HepG2 (cell line): Measurements from ENCODE around the gene ZNRF3. TPM values are rescaled to one million over a fixed set of nuclear protein-coding genes. Genes with fewer than 3 reads are reported as not detected.

Source experiments
- AKNA ChIP-seq: sonication (generic); formaldehyde crosslinking; IDR thresholded peaks from 2 replicates; pipeline ENCODE4 v1.4.0; 2020; ENCODE audit warnings: missing genetic modification reagents, borderline replicate concordance
- CENPT ChIP-seq: sonication (generic); formaldehyde crosslinking; IDR thresholded peaks from 2 replicates; pipeline ENCODE4 v1.8.0; 2022; ENCODE audit warnings: low read depth, mild to moderate bottlenecking, moderate library complexity, missing genetic modification reagents
- HNF4A ChIP-seq: sonication (generic); formaldehyde crosslinking; IDR thresholded peaks from 2 replicates; pipeline ENCODE4 v1.4.0; 2020; ENCODE audit warnings: missing genetic modification reagents
- KLF16 ChIP-seq, 2 experiments: sonication (generic) in 1 of 2; formaldehyde crosslinking in 1 of 2; IDR thresholded peaks; 2 replicates each; pipeline versions ENCODE4 v1.6.1 to v1.8.0; 2016 to 2023; ENCODE audit warnings: missing genetic modification reagents in 2 of 2, missing compliant biosample characterization in 1 of 2
- KMT2A ChIP-seq: sonication (generic); formaldehyde crosslinking; IDR thresholded peaks from 2 replicates; pipeline ENCODE4 v1.4.0; 2020; ENCODE audit warnings: missing genetic modification reagents
- MNT ChIP-seq: fragments of 450-650 bp; IDR thresholded peaks from 2 replicates; pipeline ENCODE4 v1.6.1; 2016
- U2AF2 ChIP-seq: fragments of 200-400 bp; formaldehyde crosslinking; IDR thresholded peaks from 2 replicates; pipeline ENCODE4 v1.6.1; 2017; ENCODE audit warnings: low read depth, mild to moderate bottlenecking, low read length
- ZNF143 ChIP-seq: sonication (generic); formaldehyde crosslinking; IDR thresholded peaks from 2 replicates; pipeline ENCODE4 v1.4.0; 2020; ENCODE audit warnings: missing genetic modification reagents
- ZNF253 ChIP-seq: sonication (generic); formaldehyde crosslinking; IDR thresholded peaks from 2 replicates; pipeline ENCODE4 v1.8.0; 2022; ENCODE audit warnings: mild to moderate bottlenecking, missing genetic modification reagents, borderline replicate concordance
- ZNF34 ChIP-seq: sonication (generic); formaldehyde crosslinking; IDR thresholded peaks from 2 replicates; pipeline ENCODE4 v1.4.0; 2020; ENCODE audit warnings: mild to moderate bottlenecking, missing genetic modification reagents, borderline replicate concordance
- ZNF432 ChIP-seq: sonication (generic); formaldehyde crosslinking; IDR thresholded peaks from 2 replicates; pipeline ENCODE4 v1.5.0; 2020; ENCODE audit warnings: missing genetic modification reagents, mild to moderate bottlenecking, borderline replicate concordance
- ZNF574 ChIP-seq: sonication (generic); formaldehyde crosslinking; IDR thresholded peaks from 2 replicates; pipeline ENCODE4 v1.4.0; 2020; ENCODE audit warnings: missing genetic modification reagents
- ZNF614 ChIP-seq: IDR thresholded peaks from 2 replicates; pipeline ENCODE4 v1.6.1; 2018; ENCODE audit warnings: missing biosample characterization, missing genetic modification reagents, inconsistent platforms, borderline replicate concordance
- ZNF878 ChIP-seq: sonication (generic); formaldehyde crosslinking; IDR thresholded peaks from 2 replicates; pipeline ENCODE4 v1.8.1; 2023; ENCODE audit warnings: mild to moderate bottlenecking, missing genetic modification reagents, moderate library complexity
- ZSCAN25 ChIP-seq: sonication (generic); formaldehyde crosslinking; IDR thresholded peaks from 2 replicates; pipeline ENCODE4 v1.8.0; 2022; ENCODE audit warnings: mild to moderate bottlenecking, missing genetic modification reagents
- ZSCAN5A ChIP-seq: sonication (generic); formaldehyde crosslinking; IDR thresholded peaks from 2 replicates; pipeline ENCODE4 v1.8.0; 2022; ENCODE audit warnings: mild to moderate bottlenecking, missing genetic modification reagents, borderline replicate concordance
- polyA plus RNA-seq, 8 experiments: library from polyadenylated mRNA; depleted of rRNA in 3 of 8; stranded (reverse) in 7 of 8; unstranded in 1 of 8; fragments of >200 nt; fragmentation: Illumina TruSeq in 4 of 8; extraction: Trizol in 4 of 8; gene quantifications; 2 replicates each; pipeline versions ENCODE4 v1.2.1 to v1.2.3, GENCODE V29; 2011 to 2016; ENCODE audit warnings: low read depth in 4 of 8, missing spikeins in 1 of 8, mixed read lengths in 1 of 8; ENCODE audit not compliant: insufficient read depth in 1 of 8
- total RNA-seq, 5 experiments: library from RNA; depleted of rRNA; stranded (reverse); fragments of >200 nt; fragmentation: Illumina TruSeq; extraction: Trizol; gene quantifications; 2 replicates each; pipeline ENCODE4 v1.2.3, GENCODE V29; 2016; ENCODE audit warnings: low read depth in 1 of 5

Gene ZNRF3
- total and polyA plus RNA-seq, 2 of the 13 experiments (the other 11 are each of a cell fraction or from before 2014, with no cell fraction given) = 20.3 to 36.7 TPM

GRCh38 chr22:29030618-29031226, 147.3 kb downstream of the ZNRF3 start (continued):
- TF ChIP-seq ZSCAN25 (CRISPR knock-in tag) = peak; percentile 92
- no peak; the same call in 1 of the 2 replicates for TF ChIP-seq ZNF34 (CRISPR knock-in tag)
- TF ChIP-seq KLF16 (CRISPR knock-in tag; IDR thresholded peaks at IDR 0.05) = no peak; a peak in 1 of 4 replicates
- no peak for TF ChIP-seq ZSCAN5A (CRISPR knock-in tag)
- no peak; the same call in 1 of the 2 replicates for TF ChIP-seq ZNF614 (CRISPR knock-in tag)
- peak; percentile 78; the same call in 1 of the 2 replicates for TF ChIP-seq KMT2A (CRISPR knock-in tag)
- peak; percentile 53; the same call in 1 of the 2 replicates for TF ChIP-seq ZNF878
- no peak for TF ChIP-seq AKNA (CRISPR knock-in tag)
- TF ChIP-seq MNT = no peak
- 0 out of 2 replicates have a peak, but pooled peaks have one; percentile 17 for TF ChIP-seq ZNF143 (CRISPR knock-in tag)
- TF ChIP-seq CENPT (CRISPR knock-in tag) = no peak
- no peak for TF ChIP-seq ZNF432
- TF ChIP-seq U2AF2 = no peak
- TF ChIP-seq ZNF574 (CRISPR knock-in tag) = peak; percentile 83
- TF ChIP-seq HNF4A = peak; percentile 72
- no peak for TF ChIP-seq ZNF253 (CRISPR knock-in tag)
